H9 (cell line): Measurements from ENCODE around the gene ANKRD53. TPM values are rescaled to one million over a fixed set of nuclear protein-coding genes. Genes with fewer than 3 reads are reported as not detected.

Experiments
- DNase-seq: peaks from one replicate; pipeline ENCODE4 v3.0.0-alpha.2; 2017
- H2AFZ ChIP-seq: one replicate; pipeline ENCODE4 v1.6.1; 2013; ENCODE audit warnings: mild to moderate bottlenecking, low read length, control low read depth, moderate library complexity
- H2AK5ac ChIP-seq: 2 replicates; pipeline ENCODE4 v1.6.1; 2013; ENCODE audit warnings: low read length, control low read depth, mixed read lengths; ENCODE audit not compliant: insufficient read length
- H2BK120ac ChIP-seq: one replicate; pipeline ENCODE4 v1.6.1; 2013; ENCODE audit warnings: low read depth, mild to moderate bottlenecking, low read length, control low read depth, inconsistent platforms; ENCODE audit not compliant: poor library complexity, severe bottlenecking
- H2BK12ac ChIP-seq: 2 replicates; pipeline ENCODE4 v1.6.1; 2013; ENCODE audit warnings: low read length, control low read depth, mixed read lengths, low read depth; ENCODE audit not compliant: insufficient read length
- H2BK15ac ChIP-seq: 2 replicates; pipeline ENCODE4 v1.6.1; 2013; ENCODE audit warnings: low read depth, low read length, control low read depth
- H2BK20ac ChIP-seq: one replicate; pipeline ENCODE4 v1.6.1; 2013; ENCODE audit warnings: low read depth, mild to moderate bottlenecking, low read length, control low read depth, inconsistent platforms; ENCODE audit not compliant: poor library complexity, severe bottlenecking
- H2BK5ac ChIP-seq: 2 replicates; pipeline ENCODE4 v1.6.1; 2013; ENCODE audit warnings: low read length, control low read depth, mixed read lengths; ENCODE audit not compliant: insufficient read length
- H3K14ac ChIP-seq: 2 replicates; pipeline ENCODE4 v1.6.1; 2013; ENCODE audit warnings: low read length, control low read depth; ENCODE audit not compliant: insufficient read depth
- H3K18ac ChIP-seq: 2 replicates; pipeline ENCODE4 v1.6.1; 2013; ENCODE audit warnings: low read depth, mild to moderate bottlenecking, mixed read lengths, low read length, control low read depth; ENCODE audit not compliant: insufficient read length
- H3K23ac ChIP-seq: 2 replicates; pipeline ENCODE4 v1.6.1; 2013; ENCODE audit warnings: low read length, control low read depth, mixed read lengths, low read depth; ENCODE audit not compliant: insufficient read length
- H3K23me2 ChIP-seq: 2 replicates; pipeline ENCODE4 v1.6.1; 2013; ENCODE audit warnings: low read depth, mild to moderate bottlenecking, mixed read lengths, low read length, control low read depth; ENCODE audit not compliant: insufficient read length, poor library complexity, severe bottlenecking
- H3K27ac ChIP-seq: 2 replicates; pipeline ENCODE4 v1.5.1; 2013; ENCODE audit warnings: low read length, control low read depth, mixed read lengths, low read depth; ENCODE audit not compliant: insufficient read length
- H3K27me3 ChIP-seq: 2 replicates; pipeline ENCODE4 v1.6.1; 2013; ENCODE audit warnings: low read length, control low read depth, inconsistent platforms; ENCODE audit not compliant: insufficient read depth
- H3K4ac ChIP-seq: 2 replicates; pipeline ENCODE4 v1.6.1; 2013; ENCODE audit warnings: low read depth, mild to moderate bottlenecking, control low read depth, inconsistent platforms, low read length, moderate library complexity
- H3K4me1 ChIP-seq: 2 replicates; pipeline ENCODE4 v1.6.1; 2013; ENCODE audit warnings: low read length, control low read depth, inconsistent platforms; ENCODE audit not compliant: insufficient read depth
- H3K4me2 ChIP-seq: 2 replicates; pipeline ENCODE4 v1.6.1; 2013; ENCODE audit warnings: low read length, control low read depth, mixed read lengths; ENCODE audit not compliant: insufficient read length, insufficient read depth
- H3K56ac ChIP-seq: 2 replicates; pipeline ENCODE4 v1.6.1; 2013; ENCODE audit warnings: low read depth, mild to moderate bottlenecking, mixed read lengths, low read length, control low read depth; ENCODE audit not compliant: insufficient read length
- H3K79me1 ChIP-seq: 2 replicates; pipeline ENCODE4 v1.6.1; 2013; ENCODE audit warnings: low read depth, mild to moderate bottlenecking, moderate library complexity, low read length, control low read depth, inconsistent platforms; ENCODE audit not compliant: insufficient read depth, poor library complexity, severe bottlenecking
- H3K79me2 ChIP-seq: 2 replicates; pipeline ENCODE4 v1.6.1; 2013; ENCODE audit warnings: low read length, control low read depth, inconsistent platforms; ENCODE audit not compliant: insufficient read depth
- H3K9ac ChIP-seq: 2 replicates; pipeline ENCODE4 v1.6.1; 2013; ENCODE audit warnings: low read length, control low read depth, mixed read lengths; ENCODE audit not compliant: insufficient read length; ENCODE audit errors: extremely low read depth
- H3K9me3 ChIP-seq: one replicate; pipeline ENCODE4 v1.6.1; 2013; ENCODE audit warnings: low read depth, low read length, inconsistent platforms; ENCODE audit not compliant: control insufficient read depth
- H3T11ph ChIP-seq: one replicate; pipeline ENCODE4 v1.6.1; 2013; ENCODE audit warnings: mild to moderate bottlenecking, low read length, control low read depth, inconsistent platforms
- H4K20me1 ChIP-seq: one replicate; pipeline ENCODE4 v1.6.1; 2013; ENCODE audit not compliant: control insufficient read depth, insufficient read length, insufficient read depth
- H4K5ac ChIP-seq: 2 replicates; pipeline ENCODE4 v1.6.1; 2013; ENCODE audit warnings: low read depth, mild to moderate bottlenecking, mixed read lengths, low read length, control low read depth; ENCODE audit not compliant: insufficient read length
- H4K8ac ChIP-seq: replicated peaks from 2 replicates; pipeline ENCODE4 v1.6.1; 2013; ENCODE audit warnings: low read length, control low read depth, mixed read lengths, low read depth; ENCODE audit not compliant: insufficient read length
- H4K91ac ChIP-seq: 2 replicates; pipeline ENCODE4 v1.6.1; 2013; ENCODE audit warnings: low read depth, mild to moderate bottlenecking, moderate library complexity, mixed read lengths, low read length, control low read depth; ENCODE audit not compliant: insufficient read length
- H3K27ac Mint-ChIP-seq, 3 experiments: 2 replicates in 2 of 3; 3 replicates in 1 of 3; pipeline ENCODE4 v1.8.0; 2020 to 2021; ENCODE audit warnings: mixed read lengths in 3 of 3, mild to moderate bottlenecking in 1 of 3, moderate library complexity in 1 of 3
- H3K27me3 Mint-ChIP-seq: 2 replicates; pipeline ENCODE4 v1.8.0; 2021; ENCODE audit warnings: low read depth, mild to moderate bottlenecking, moderate library complexity, mixed read lengths
- H3K36me3 Mint-ChIP-seq, 3 experiments: 2 replicates in 2 of 3; 3 replicates in 1 of 3; pipeline ENCODE4 v1.8.0; 2020 to 2021; ENCODE audit warnings: low read depth in 3 of 3, mixed read lengths in 3 of 3; ENCODE audit not compliant: insufficient read depth in 1 of 3
- H3K4me1 Mint-ChIP-seq, 2 experiments: 2 replicates each; pipeline ENCODE4 v1.8.0; 2020; ENCODE audit warnings: mixed read lengths in 2 of 2
- H3K4me3 Mint-ChIP-seq, 2 experiments: 2 replicates in 1 of 2; 3 replicates in 1 of 2; pipeline ENCODE4 v1.8.0; 2020 to 2021; ENCODE audit warnings: mild to moderate bottlenecking in 2 of 2, mixed read lengths in 2 of 2, moderate library complexity in 1 of 2
- H3K9me3 Mint-ChIP-seq, 2 experiments: 2 replicates in 1 of 2; 3 replicates in 1 of 2; pipeline ENCODE4 v1.8.0; 2020; ENCODE audit warnings: mild to moderate bottlenecking in 2 of 2, mixed read lengths in 2 of 2, moderate library complexity in 1 of 2
- CTCF ChIP-seq: fragments of 200-600 bp; sonication (generic); conservative IDR thresholded peaks from 3 replicates; pipeline ENCODE4 v1.8.0; 2021; ENCODE audit warnings: antibody characterized with exemption, mild to moderate bottlenecking
- WGBS: extraction: QIAGEN DNeasy Blood & Tissue Kit; methylation state at CpG from one replicate; pipeline ENCODE4 v1.1.7; 2013; ENCODE audit warnings: missing lambda C conversion rate, low lambda C conversion rate, mixed read lengths; ENCODE audit not compliant: insufficient read length; ENCODE audit errors: extremely low coverage; 5-methylcytosine and 5-hydroxymethylcytosine counted together
- total RNA-seq: library from RNA; stranded (reverse); gene quantifications from 2 replicates; pipeline ENCODE4 v1.2.1, GENCODE V29; 2021

Gene ANKRD53
- total RNA-seq, 1 experiment from 2014 or later = 0.28 TPM

GRCh38 chr2:70994699-70995425 lies 16.4 kb downstream of the ANKRD53 start, which contains the start of gene TEX261:
Gene TEX261, minus strand, starts transcription at chr2:70994873. Its CDS starts 116 bp downstream, at chr2:70994757.
- Histone ChIP-seq H4K91ac (no peak within 1 kb of the TSS), H2AK5ac (no peak within 1 kb of the TSS), H2BK20ac (no peak within 1 kb of the TSS), H3K23ac (no peak within 1 kb of the TSS), H4K8ac (no peak within 1 kb of the TSS), H3K79me2 (0 out of 2 replicates have a peak, but pooled peaks cover 3% of the 10 kb centered on the region), H2BK120ac (no peak within 1 kb of the TSS), H2BK15ac (no peak within 1 kb of the TSS), H3K9me3 (no peaks in the 10 kb centered on the region), H3K9ac (peak within 1 kb of the TSS; percentile 49), H2BK12ac (no peak within 1 kb of the TSS), H3T11ph (no peak within 1 kb of the TSS), H3K4me1 (no peaks in the 10 kb centered on the region), H3K27me3 (no peaks in the 10 kb centered on the region), H3K18ac (no peak within 1 kb of the TSS), H3K4ac (no peak within 1 kb of the TSS), H3K27ac (no peak within 1 kb of the TSS), H3K23me2 (peaks cover 13% of the 10 kb centered on the region), H3K56ac (no peak within 1 kb of the TSS), H4K20me1 (no peaks in the 10 kb centered on the region), H3K79me1 (no peaks in the 10 kb centered on the region), H2AFZ (peak within 1 kb of the TSS; percentile 65), H3K4me2 (peak within 1 kb of the TSS; percentile 90), H3K14ac (no peak within 1 kb of the TSS), H4K5ac (no peak within 1 kb of the TSS), H2BK5ac (no peak within 1 kb of the TSS)
- WGBS = no CpG with 5 or more reads among the region's 65 CpGs
- H3K36me3 Mint-ChIP-seq = peaks cover 3 to 6% (median 4%) of the 10 kb centered on the region in 3 experiments; a peak in 4 of 7 replicates
- H3K27ac Mint-ChIP-seq = 0 out of 7 replicates have a peak within 1 kb of the TSS, but pooled peaks of 1 of the 3 experiments have one; percentile 63
- peaks cover 22% of the 10 kb centered on the region for H3K27me3 Mint-ChIP-seq
- H3K9me3 Mint-ChIP-seq = no peaks in the 10 kb centered on the region
- peak within 1 kb of the TSS; percentile 95 to 96 for H3K4me3 Mint-ChIP-seq
- peaks cover 12% of the 10 kb centered on the region in 2 experiments for H3K4me1 Mint-ChIP-seq
- TF ChIP-seq CTCF = peak; percentile 65
- peak; percentile 92 for DNase-seq
